NCI-H2029 treated with DMSO at 0.1 percent for 48 hours (cell line): ENCODE data around the gene TRAF3IP3.
"Not testable (repeated sequence)": the region's sequence is repeated elsewhere in the genome, so short reads cannot be mapped to it uniquely, and the experiment has no call there.

Experiments used
- DNase-seq: peaks from one replicate; lab custom pipeline; 2025; lab: John Stamatoyannopoulos, UW

TRAF3IP3 gene

DNA sequence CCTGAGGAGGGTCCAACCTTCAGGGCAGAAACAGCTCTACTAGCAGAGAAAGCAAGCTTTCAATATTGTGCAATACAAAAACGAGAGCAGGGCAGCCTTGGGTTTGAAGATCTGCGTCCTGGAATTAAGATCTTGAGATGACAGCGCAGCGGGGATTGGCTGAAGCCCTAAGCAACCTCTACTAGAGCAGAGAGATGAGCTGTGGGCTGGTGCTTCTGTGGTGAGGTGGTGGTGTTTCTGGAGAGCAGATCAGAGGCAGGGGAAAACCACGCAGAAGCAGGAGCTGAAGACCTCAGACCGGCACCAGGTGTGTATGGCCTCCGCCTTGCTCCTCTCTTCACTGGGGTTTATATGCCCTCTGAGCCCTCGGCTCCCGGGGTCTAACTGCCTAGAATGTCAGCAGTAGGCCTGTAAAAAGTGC, 12.5 kb downstream of the TRAF3IP3 start:
- no peak for DNase-seq

DNA sequence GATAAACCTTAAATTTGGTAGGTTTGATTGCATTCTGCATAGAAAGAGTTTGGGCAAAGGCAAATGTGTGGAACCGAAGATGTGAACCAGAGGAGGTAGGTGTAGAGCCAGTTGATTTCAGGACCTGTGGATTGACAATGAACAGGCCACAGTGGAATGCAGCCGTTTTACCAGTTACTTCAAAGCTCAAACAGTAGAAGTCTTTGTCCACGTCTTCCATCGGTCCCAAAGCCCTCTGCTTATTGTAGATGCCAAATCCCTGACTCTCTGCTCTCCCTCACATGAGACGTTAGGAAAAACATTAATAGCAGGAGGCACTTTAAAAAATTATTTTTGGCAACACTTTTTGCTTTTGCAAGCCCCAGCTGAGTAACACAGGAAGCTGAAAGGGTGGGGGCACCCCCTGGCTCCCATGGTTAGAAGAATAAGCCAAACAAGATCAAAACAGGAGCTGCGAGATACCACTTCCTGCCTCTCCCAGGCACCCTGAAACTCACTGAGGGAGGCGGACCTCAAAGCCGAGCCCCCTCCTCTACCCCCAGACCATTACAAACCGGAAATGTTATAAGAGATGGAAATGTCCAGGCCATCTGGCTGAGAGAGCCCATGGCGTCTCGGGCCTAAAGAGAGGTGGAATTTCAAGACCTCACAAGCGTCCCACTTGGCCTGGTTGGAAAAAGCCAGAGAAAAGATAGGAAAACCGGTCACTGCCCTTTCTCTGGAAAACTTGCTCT, 13.5 kb downstream of the TRAF3IP3 start:
- no peak for DNase-seq

DNA sequence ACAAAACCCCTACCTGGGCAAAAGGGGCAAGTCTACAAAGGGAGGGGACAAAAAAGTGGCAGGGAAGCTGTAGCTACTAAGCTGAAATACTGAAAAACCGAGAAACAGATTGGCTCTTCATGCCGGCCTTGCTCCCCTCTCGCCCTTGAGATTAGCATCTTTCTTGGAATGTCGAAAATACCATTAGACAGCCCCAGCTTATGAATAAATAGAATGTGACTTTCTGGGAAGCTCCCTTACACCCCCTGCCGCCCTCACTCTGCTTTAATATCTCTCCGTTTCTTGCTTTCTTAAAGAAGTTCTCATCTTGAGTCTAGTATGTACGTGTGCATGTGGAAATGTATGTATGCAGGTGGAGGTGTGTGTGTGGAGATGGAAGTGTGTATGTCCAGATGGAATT, 14.1 kb downstream of the TRAF3IP3 start:
- no peak for DNase-seq

GRCh38 chr1:209770636-209771415, 15.0 kb downstream of the TRAF3IP3 start:
- no peak for DNase-seq

DNA sequence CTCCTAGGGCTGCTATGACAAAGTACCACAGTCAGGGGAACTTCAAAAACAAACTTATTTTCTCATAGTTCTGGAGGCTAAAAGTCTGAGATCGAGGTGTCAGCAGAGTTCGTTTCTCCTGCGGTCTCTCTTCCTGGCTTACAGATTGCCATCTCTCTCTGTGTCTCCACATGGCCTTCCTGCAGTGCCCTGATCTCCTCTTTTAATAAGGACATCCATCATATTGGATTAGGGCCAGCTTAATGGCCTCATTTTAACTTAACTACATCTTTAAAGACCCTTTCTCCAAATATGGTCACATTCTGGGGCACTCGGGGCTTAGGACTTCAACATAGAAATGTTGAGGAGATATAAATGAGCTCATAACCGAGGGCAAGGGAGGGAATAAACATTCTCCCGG, 16.3 kb downstream of the TRAF3IP3 start:
- DNase-seq = no peak

DNA sequence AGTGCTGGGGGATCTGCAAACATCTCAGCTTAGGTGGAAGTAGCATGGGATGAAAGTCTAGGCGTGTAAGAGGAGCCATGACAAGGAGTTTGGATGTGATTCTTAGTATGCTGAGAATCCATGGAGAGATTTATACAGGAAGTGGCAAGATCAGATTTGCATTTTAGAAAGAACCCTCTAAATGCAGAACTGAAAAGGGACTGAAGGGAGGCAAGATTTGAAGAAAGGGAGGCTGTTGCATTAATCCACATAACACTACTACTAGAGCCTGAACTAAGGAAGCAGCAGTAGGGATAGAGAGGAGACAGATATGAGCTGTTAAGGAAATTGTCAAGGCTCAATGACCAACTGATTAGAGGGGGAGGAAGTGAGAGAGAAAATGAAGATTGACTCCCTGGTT, 18.7 kb downstream of the TRAF3IP3 start:
- no peak for DNase-seq

DNA sequence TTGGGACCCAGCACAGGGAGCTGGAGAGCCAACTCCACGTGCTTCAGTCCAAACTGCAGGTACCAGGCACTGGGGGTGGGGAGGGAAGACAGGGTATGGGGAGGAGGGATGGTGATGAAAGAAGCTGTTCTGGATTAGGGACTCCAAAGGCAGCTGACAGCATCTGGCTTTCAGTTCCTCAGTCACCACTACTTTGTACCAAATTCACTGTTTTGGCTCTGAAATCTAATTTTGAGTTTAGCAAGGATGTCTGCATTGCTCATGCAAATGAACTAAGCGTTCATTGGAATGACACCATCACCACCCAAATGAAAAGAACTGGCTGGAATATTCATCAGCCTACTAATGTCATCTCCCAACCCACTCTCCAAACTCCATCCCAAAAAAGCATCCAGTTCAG, 19.8 kb downstream of the TRAF3IP3 start:
- DNase-seq = no peak

DNA sequence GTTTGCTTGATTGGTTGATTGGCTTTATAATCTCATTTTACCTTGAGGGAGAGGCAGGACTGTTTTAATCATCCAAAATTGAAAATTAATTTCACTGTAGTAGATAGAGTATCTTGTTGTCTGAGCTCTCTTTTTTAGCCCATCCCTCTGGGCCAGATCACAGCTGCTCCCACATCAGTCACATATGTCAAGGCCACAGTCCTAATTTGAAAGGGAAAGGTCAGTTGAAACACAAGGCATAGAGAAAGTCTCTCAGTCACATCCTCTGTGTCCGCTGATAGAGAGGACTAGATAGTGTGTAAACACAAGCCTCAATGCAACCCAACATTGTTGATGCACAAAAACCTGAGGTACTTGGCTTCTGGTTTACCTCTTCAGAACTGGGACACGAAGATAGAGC, 21.7 kb downstream of the TRAF3IP3 start:
- DNase-seq = no peak

DNA sequence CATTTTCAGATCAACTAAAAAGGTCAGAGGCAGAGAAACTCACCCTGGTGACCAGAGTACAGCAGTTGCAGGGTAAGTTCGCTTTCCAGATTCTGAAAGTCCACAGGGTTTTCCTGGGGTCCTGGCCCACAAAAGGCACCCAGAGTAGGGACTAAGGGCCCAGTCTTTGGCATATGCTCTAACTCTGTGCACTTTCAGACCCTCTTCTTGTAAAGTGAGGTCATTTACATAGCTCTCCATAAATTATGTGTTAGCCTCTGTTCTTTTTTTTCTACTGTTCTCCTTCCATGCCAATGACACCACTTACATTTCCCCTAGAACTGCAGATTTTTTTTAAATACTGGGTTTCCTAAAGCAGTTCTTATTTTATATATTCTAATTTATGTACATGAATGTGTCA, 22.2 kb downstream of the TRAF3IP3 start:
- DNase-seq = no peak

DNA sequence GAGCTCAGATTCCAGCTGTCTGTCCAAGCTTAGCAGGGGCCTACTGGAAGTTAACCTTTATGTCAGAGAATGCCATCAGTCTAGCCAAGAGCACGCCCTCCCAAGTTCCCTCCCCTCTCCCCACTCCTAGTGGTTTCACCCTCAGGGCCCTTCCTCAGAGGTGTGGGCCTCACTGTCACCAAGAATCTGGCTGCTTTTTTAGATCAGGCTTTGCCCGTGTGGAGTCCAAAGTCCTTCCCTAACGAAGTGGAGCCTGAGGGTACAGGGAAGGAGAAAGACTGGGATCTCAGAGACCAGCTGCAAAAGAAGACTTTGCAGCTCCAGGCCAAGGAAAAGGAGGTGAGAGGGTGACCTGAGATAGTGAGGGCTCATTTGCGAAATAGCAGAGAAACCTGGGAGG, 24.4 kb downstream of the TRAF3IP3 start:
- DNase-seq = no peak

DNA sequence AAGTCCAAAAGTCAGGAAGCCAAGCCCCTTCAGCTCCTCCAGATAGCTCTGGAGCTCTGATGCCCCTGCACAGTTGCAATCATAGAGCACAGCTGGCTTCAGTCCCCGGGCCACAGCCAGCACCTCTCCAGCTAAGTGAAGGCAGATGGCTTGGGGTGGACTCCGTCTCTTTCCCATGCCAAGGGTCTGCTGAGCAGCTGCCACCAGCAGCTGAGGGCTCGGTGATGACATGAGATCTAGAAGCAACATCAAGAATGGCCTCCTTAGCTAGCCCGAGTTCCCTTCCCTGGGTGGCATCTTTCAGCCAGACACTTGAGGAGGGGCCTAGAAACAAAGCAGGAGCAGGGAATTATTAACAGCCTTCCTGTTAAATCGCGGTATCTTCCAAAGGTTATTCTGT, 27.5 kb downstream of the TRAF3IP3 start:
- no peak for DNase-seq

GRCh38 chr1:209784265-209785169, 28.7 kb downstream of the TRAF3IP3 start, which contains the start of gene C1orf74:
C1orf74 (minus strand) TSS chr1:209784559; CDS start chr1:209783634, 925 bp downstream.
- peak; percentile 89 for DNase-seq

GRCh38 chr1:209785592-209785991, 29.7 kb downstream of the TRAF3IP3 start:
- DNase-seq = no peak

DNA sequence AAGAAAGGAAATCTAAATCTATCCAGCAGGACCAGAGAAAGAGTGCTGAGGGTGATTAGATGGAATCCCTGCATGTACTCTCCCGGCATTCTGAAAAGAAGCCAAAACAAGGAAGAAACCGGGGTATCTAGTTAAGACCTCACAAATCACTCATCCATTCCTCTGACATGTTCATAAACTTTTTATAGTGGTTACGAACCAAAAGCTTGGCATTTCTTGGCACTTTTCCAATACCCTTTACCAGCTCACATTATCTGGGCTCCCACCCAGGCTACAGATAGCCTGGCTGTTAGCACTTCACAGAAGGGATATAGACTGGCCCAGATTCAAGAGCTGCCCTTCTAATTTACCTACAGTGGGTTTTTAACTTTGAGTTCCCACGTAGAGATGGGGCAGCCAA, 30.3 kb downstream of the TRAF3IP3 start:
- no peak for DNase-seq

GRCh38 chr1:209787551-209787950, 31.7 kb downstream of the TRAF3IP3 start:
- DNase-seq = no peak

- DNase-seq = no peak
Measured at GRCh38 chr1:209789245-209789644, 33.4 kb downstream of the TRAF3IP3 start.

GRCh38 chr1:209790286-209791193, 34.7 kb downstream of the TRAF3IP3 start:
- DNase-seq = no peak

GRCh38 chr1:209791920-209792319, 36.1 kb downstream of the TRAF3IP3 start:
- no peak for DNase-seq

GRCh38 chr1:209793711-209794110, 37.9 kb downstream of the TRAF3IP3 start:
- DNase-seq = not testable (repeated sequence)

GRCh38 chr1:209797978-209798639, 42.3 kb downstream of the TRAF3IP3 start:
- no peak for DNase-seq
